K562 treated with DMSO at 1 percent for 12 hours (cell line): ENCODE data around the gene OR52E5. TPM values are rescaled to one million over a fixed set of nuclear protein-coding genes. Genes with fewer than 3 reads are reported as not detected.

ENCODE experiments used
- total RNA-seq: library from RNA; unstranded; fragments of 300-600 nt; gene quantifications from 2 replicates; pipeline ENCODE4 v1.2.3, GENCODE V29; 2022; ENCODE audit not compliant: insufficient read depth

The OR52E5 gene
- not detected in 2 replicates for total RNA-seq

DNA sequence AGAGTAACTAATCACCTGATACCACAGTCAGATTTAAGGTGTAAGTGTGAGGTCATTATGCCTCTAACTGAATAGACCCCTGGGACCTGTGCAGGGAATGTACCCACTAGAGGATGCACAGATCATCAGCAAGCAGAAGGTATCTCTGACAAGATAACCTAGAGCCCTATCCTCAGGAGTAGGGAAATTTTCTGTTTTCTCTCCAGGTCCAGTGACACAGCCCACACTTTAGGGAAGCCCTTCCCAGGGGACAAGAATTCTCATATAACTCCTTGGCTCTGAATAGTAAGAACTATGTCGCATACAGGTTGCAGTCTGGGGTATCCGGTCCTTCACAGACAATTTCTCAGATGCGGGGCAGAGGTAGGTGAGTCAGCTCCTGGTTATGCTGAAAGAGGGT is at the start of gene OR52E5:
Gene OR52E5, plus strand, starts transcription at position 301 of the 400 bp plus-strand sequence. CDS start 7,569 bp downstream, outside the sequence.

DNA sequence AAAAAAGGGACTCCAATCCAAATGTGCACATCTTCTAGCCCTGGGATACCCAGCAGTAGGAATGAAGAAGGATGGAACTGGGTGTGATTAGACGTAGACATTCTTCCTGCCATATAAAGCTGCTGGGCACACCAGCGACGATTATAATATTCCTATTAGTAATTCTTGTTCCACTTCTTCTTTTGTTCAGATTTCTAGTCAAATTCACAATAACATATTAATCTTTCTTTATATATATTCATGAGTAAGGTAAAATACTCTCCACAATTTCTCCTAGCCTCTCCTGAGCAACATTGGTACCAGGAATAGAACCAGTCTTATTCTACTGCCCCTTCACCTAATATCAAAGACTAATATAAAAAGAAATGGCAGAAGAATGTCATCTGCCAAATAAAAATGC is 35.4 kb upstream of the OR52E5 start, which contains the start of gene OR52E8:
Gene OR52E8, minus strand, starts transcription at position 101 of the 400 bp plus-strand sequence. Its CDS starts 0 bp downstream, at position 101.

DNA sequence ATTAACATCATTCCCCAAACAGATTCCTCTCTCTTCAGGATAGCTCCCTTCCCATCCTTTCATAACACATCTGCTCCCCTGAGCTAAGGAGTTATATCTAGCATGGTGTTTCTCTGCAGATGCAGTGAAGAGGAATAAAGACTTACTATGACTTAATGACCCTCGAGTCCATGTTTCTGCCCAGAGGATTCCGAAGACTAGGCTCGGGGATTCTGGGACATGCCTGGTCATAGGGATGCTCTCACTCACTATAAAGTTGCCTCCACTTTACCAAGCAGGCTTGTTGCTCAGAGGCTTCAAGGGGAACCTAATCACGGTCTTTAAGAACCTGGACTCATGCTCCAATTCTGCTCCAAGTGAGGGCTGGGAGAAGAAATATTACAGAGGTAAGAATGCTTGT is 12.7 kb upstream of the OR52E5 start, which contains the start of gene OR52E4:
Gene OR52E4, plus strand, starts transcription at position 301 of the 400 bp plus-strand sequence. CDS start 3,664 bp downstream, outside the sequence.

DNA sequence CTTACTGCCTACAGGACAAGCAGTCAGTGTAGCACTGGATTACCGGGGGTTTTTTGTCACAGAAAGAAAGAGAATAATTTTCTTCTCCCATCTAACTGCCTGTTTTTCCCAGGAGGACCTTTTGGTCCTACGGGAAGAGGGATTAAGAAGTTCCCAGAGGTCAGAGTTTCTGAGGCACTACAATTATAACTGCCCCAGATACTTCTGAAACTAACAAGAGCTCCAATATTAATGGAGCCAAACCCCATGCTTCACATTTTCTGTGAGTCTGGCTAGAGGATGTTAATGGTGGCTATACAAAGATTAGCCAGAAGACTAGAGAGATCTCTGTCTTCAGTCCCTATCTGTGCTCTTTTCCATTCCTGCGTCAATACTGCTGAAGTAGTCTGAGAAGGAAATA is 48.9 kb downstream of the OR52E5 start, which contains the start of gene OR56A3:
Gene OR56A3, plus strand, starts transcription at position 301 of the 400 bp plus-strand sequence. CDS start 5,096 bp downstream, outside the sequence.

Other genes with a start within 250 kb of the OR52E5 start
- 8.5 and 23.0 TPM in 2 replicates for gene TRIM5, start 208.1 kb upstream of the OR52E5 start, total RNA-seq
- gene TRIM22, start 203.4 kb upstream of the OR52E5 start, total RNA-seq, result 1.0 and 2.4 TPM in 2 replicates
- gene OR56B1, start 156.8 kb upstream of the OR52E5 start, total RNA-seq, result not detected in 2 replicates
- not detected in 2 replicates for gene OR52N4, start 139.0 kb upstream of the OR52E5 start, total RNA-seq
- not detected in 2 replicates for gene OR52N5, start 109.9 kb upstream of the OR52E5 start, total RNA-seq
- gene OR52N1, start 101.9 kb upstream of the OR52E5 start, total RNA-seq, result not detected in 2 replicates
- not detected in 2 replicates for gene OR52N2, start 84.3 kb upstream of the OR52E5 start, total RNA-seq
- not detected in 2 replicates for gene OR52E6, start 51.3 kb upstream of the OR52E5 start, total RNA-seq
- gene OR52E8, start 35.5 kb upstream of the OR52E5 start, total RNA-seq, result not detected in 2 replicates
- not detected in 2 replicates for gene OR52E4, start 12.6 kb upstream of the OR52E5 start, total RNA-seq
- not detected in 2 replicates for gene OR56A3, start 49.0 kb downstream of the OR52E5 start, total RNA-seq
- gene OR56A5, start 75.3 kb downstream of the OR52E5 start, total RNA-seq, result not detected in 2 replicates
- gene OR52L1, start 93.8 kb downstream of the OR52E5 start, total RNA-seq, result not detected in 2 replicates
- gene OR56A4, start 113.7 kb downstream of the OR52E5 start, total RNA-seq, result not detected in 2 replicates
- not detected in 2 replicates for gene OR56A1, start 137.6 kb downstream of the OR52E5 start, total RNA-seq
- 0.69 TPM in 1 of 2 replicates, not detected in the other for gene OR56B4, start 214.5 kb downstream of the OR52E5 start, total RNA-seq